HG03571 (cell line): ENCODE data around the gene TMEM52B.

Source experiments
- ATAC-seq: cut with Tn5 transposase; IDR thresholded peaks from one replicate; pipeline ENCODE4 v1.9.1; 2021; ENCODE audit not compliant: unreplicated experiment

The TMEM52B gene

GRCh38 chr12:10178821-10179220 is at the start of gene TMEM52B:
Gene TMEM52B (plus strand): TSS chr12:10179032. CDS start chr12:10179575, 543 bp downstream.
- ATAC-seq: no peak

- ATAC-seq: peak; percentile 79
Measured at GRCh38 chr12:10130042-10130441, 48.8 kb upstream of the TMEM52B start, which contains the start of gene CLEC7A. Gene CLEC7A (minus strand): TSS chr12:10130199. CDS start chr12:10130082, 117 bp downstream.

- ATAC-seq: no peak
Measured at GRCh38 chr12:10131111-10131690, 47.6 kb upstream of the TMEM52B start.

GRCh38 chr12:10132850-10133370 is 45.9 kb upstream of the TMEM52B start:
- no peak for ATAC-seq

GRCh38 chr12:10135126-10135525 is 43.7 kb upstream of the TMEM52B start:
- ATAC-seq: no peak

GRCh38 chr12:10136637-10137205 is 42.1 kb upstream of the TMEM52B start:
- ATAC-seq: no peak

GRCh38 chr12:10140001-10140400 is 38.8 kb upstream of the TMEM52B start:
- ATAC-seq: no peak

- ATAC-seq: no peak
Measured at GRCh38 chr12:10142976-10143589, 35.7 kb upstream of the TMEM52B start.

GRCh38 chr12:10147714-10148403 is 31.0 kb upstream of the TMEM52B start:
- ATAC-seq: peak; percentile 72

- ATAC-seq: no peak
Measured at GRCh38 chr12:10151621-10152020, 27.2 kb upstream of the TMEM52B start.

GRCh38 chr12:10153271-10154144 is 25.3 kb upstream of the TMEM52B start:
- peak; percentile 55 for ATAC-seq

GRCh38 chr12:10154145-10154496 is 24.7 kb upstream of the TMEM52B start:
- ATAC-seq: no peak

GRCh38 chr12:10155966-10156365 is 22.9 kb upstream of the TMEM52B start:
- ATAC-seq: no peak

- ATAC-seq: no peak
Measured at GRCh38 chr12:10158406-10158805, 20.4 kb upstream of the TMEM52B start.

- no peak for ATAC-seq
Measured at GRCh38 chr12:10159280-10159679, 19.6 kb upstream of the TMEM52B start.

GRCh38 chr12:10160617-10161385 is 18.0 kb upstream of the TMEM52B start:
- ATAC-seq: no peak

GRCh38 chr12:10163084-10163483 is 15.7 kb upstream of the TMEM52B start:
- ATAC-seq: no peak

GRCh38 chr12:10165421-10165820 is 13.4 kb upstream of the TMEM52B start:
- ATAC-seq: no peak

- ATAC-seq: no peak
Measured at GRCh38 chr12:10167599-10167998, 11.2 kb upstream of the TMEM52B start.

GRCh38 chr12:10169104-10169503 is 9.7 kb upstream of the TMEM52B start:
- ATAC-seq: no peak
